K562 (cell line): ENCODE data around the gene CCT8L2. TPM values are rescaled to one million over a fixed set of nuclear protein-coding genes. Genes with fewer than 3 reads are reported as not detected.
A peak's percentile ranks its signal among the peaks of the same experiment; 100 is the strongest.

Source experiments
- CHD1 ChIP-seq: fragments of 200-600 bp; sonication (generic); IDR thresholded peaks from one replicate; pipeline ENCODE4 v1.6.1; 2012; ENCODE audit warnings: mild to moderate bottlenecking, moderate library complexity, low read length, inconsistent platforms
- EP400 ChIP-seq: fragments of 450-650 bp; IDR thresholded peaks from 2 replicates; pipeline ENCODE4 v1.6.1; 2017; ENCODE audit warnings: antibody characterized with exemption, mild to moderate bottlenecking, moderate library complexity
- ETV5 ChIP-seq: sonication (generic); formaldehyde crosslinking; IDR thresholded peaks from 2 replicates; pipeline ENCODE4 v1.4.0; 2020; ENCODE audit warnings: low read depth, mild to moderate bottlenecking, missing genetic modification reagents
- FOXK2 ChIP-seq, 2 experiments: fragments of 450-650 bp; IDR thresholded peaks in 1 of 2; conservative IDR thresholded peaks in 1 of 2; 2 replicates each; pipeline ENCODE4 v1.6.1; 2016; ENCODE audit warnings: low read depth in 2 of 2, mild to moderate bottlenecking in 1 of 2
- HDAC1 ChIP-seq, 2 experiments: fragments of 450-650 bp; IDR thresholded peaks; 2 replicates each; pipeline ENCODE4 v1.6.1; 2016 to 2017; ENCODE audit warnings: inconsistent platforms in 1 of 2, mild to moderate bottlenecking in 1 of 2, moderate library complexity in 1 of 2
- JUN ChIP-seq, 2 experiments: sonication (generic) in 1 of 2; formaldehyde crosslinking in 1 of 2; IDR thresholded peaks; 2 replicates each; pipeline versions ENCODE4 v1.6.1 to v1.8.0; 2012 to 2022; ENCODE audit warnings: borderline replicate concordance in 2 of 2, mild to moderate bottlenecking in 2 of 2, improper control_type of control experiment in 1 of 2, low read depth in 1 of 2, low read length in 1 of 2, missing genetic modification reagents in 1 of 2
- MED1 ChIP-seq: sonication (generic); formaldehyde crosslinking; IDR thresholded peaks from 2 replicates; pipeline ENCODE4 v1.8.1; 2023; ENCODE audit warnings: missing genetic modification reagents, borderline replicate concordance
- MIER1 ChIP-seq: fragments of 450-650 bp; IDR thresholded peaks from 2 replicates; pipeline ENCODE4 v1.6.1; 2016; ENCODE audit warnings: antibody characterized with exemption, mild to moderate bottlenecking, low read depth
- POLR2G ChIP-seq: fragments of 200-400 bp; formaldehyde crosslinking; IDR thresholded peaks from 2 replicates; pipeline ENCODE4 v1.6.1; 2017; ENCODE audit warnings: low read depth, mild to moderate bottlenecking, antibody characterized with exemption, low read length, moderate library complexity
- SETDB1 ChIP-seq: IDR thresholded peaks from one replicate; pipeline ENCODE4 v1.6.1; 2012; ENCODE audit warnings: low read length, control low read depth, inconsistent platforms
- SMARCC2 ChIP-seq: fragments of 450-650 bp; IDR thresholded peaks from 2 replicates; pipeline ENCODE4 v1.6.1; 2017; ENCODE audit warnings: antibody characterized with exemption, moderate library complexity, mild to moderate bottlenecking, low read depth
- TAF7 ChIP-seq: fragments of 450-650 bp; IDR thresholded peaks from 2 replicates; pipeline ENCODE4 v1.6.1; 2016; ENCODE audit warnings: missing genetic modification characterization, missing compliant biosample characterization
- polyA plus RNA-seq, 8 experiments: library from polyadenylated mRNA; depleted of rRNA in 4 of 8; stranded (reverse) in 5 of 8; unstranded in 3 of 8; fragments of >200 nt; fragmentation: Nextera tagmentation in 2 of 8; fragmentation: Illumina TruSeq in 1 of 8; extraction: Ambion mirVana in 2 of 8; extraction: Trizol in 1 of 8; gene quantifications; 2 replicates each; pipeline versions ENCODE4 v1.2.1 to v1.2.3, GENCODE V29; 2011 to 2014; ENCODE audit warnings: inconsistent platforms in 1 of 8, missing spikeins in 1 of 8
- total RNA-seq, 7 experiments: library from RNA; depleted of rRNA in 6 of 7; stranded (reverse); fragments of >200 nt in 6 of 7; fragmentation: Illumina TruSeq in 2 of 7; extraction: Trizol in 2 of 7; gene quantifications; 2 replicates each; pipeline versions ENCODE4 v1.2.1 to v1.2.3, GENCODE V29; 2011 to 2021; ENCODE audit warnings: low replicate concordance in 1 of 7
- TF ChIP-seq, protein P1 (sequence below): fragments of 250-450 bp; sonication (Bioruptor Pico); IDR thresholded peaks from 2 replicates; pipeline ENCODE4 v1.8.0; 2022; ENCODE audit warnings: inconsistent platforms, mild to moderate bottlenecking, moderate library complexity, borderline replicate concordance
- TF ChIP-seq, protein P2 (sequence below): fragments of 450-650 bp; IDR thresholded peaks from 2 replicates; pipeline ENCODE4 v1.6.1; 2014; ENCODE audit warnings: low read depth, mild to moderate bottlenecking, moderate library complexity, borderline replicate concordance
- TF ChIP-seq, protein P3 (sequence below): sonication (generic); formaldehyde crosslinking; IDR thresholded peaks from 2 replicates; pipeline ENCODE4 v1.8.0; 2022; ENCODE audit warnings: mild to moderate bottlenecking, low read depth, missing genetic modification reagents
- TF ChIP-seq, protein P4 (sequence below): fragments of 150-350 bp; IDR thresholded peaks from 2 replicates; pipeline ENCODE4 v1.6.1; 2014; ENCODE audit warnings: low read depth, mild to moderate bottlenecking, low read length, borderline replicate concordance
- TF ChIP-seq, protein P5 (sequence below): fragments of 450-650 bp; IDR thresholded peaks from 2 replicates; pipeline ENCODE4 v1.7.1; 2018; ENCODE audit warnings: mild to moderate bottlenecking, low read depth; ENCODE audit not compliant: partially characterized antibody

Gene CCT8L2
- total and polyA plus RNA-seq, 9 of the 15 experiments (the other 6 are each of a cell fraction or from before 2014, with no cell fraction given) = 0.13 TPM; not detected in 8

DNA sequence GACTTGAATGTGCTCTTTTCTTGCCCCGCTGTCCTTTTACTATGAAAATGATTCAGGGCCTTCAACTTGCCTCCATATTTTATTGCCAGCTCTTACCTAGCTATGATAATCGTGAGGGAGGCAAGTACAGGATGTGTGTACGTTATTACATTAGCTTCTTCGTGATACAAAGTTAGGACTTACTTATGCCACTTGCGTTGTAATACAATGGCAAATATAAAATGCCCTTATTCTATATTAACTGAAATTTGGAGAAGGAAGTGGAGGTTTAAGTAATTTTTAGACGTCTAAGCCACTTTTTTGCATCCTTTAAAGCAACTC is 10.8 kb upstream of the CCT8L2 start (continued):
- TF ChIP-seq FOXK2 (conservative IDR thresholded peaks at IDR 0.05 in 1 of 2, IDR thresholded peaks at IDR 0.05 in 1 of 2; ENCODE audit: low read depth in 2 of 2) (0 out of 4 replicates have a peak, but pooled peaks of 1 of the 2 experiments have one; percentile 3), MIER1 (no peak), CHD1 (peak; percentile 12), SMARCC2 (no peak), TAF7 (no peak), MED1 (CRISPR knock-in tag) (no peak), ETV5 (CRISPR knock-in tag) (no peak), HDAC1 (IDR thresholded peaks at IDR 0.05) (no peak), JUN (IDR thresholded peaks at IDR 0.05; ENCODE audit: borderline replicate concordance, low read depth, low read length) (no peak), JUN (CRISPR knock-in tag; IDR thresholded peaks at IDR 0.05; ENCODE audit: borderline replicate concordance) (no peak), EP400 (no peak), SETDB1 (no peak), POLR2G (no peak)
- TF ChIP-seq, protein P1, sequence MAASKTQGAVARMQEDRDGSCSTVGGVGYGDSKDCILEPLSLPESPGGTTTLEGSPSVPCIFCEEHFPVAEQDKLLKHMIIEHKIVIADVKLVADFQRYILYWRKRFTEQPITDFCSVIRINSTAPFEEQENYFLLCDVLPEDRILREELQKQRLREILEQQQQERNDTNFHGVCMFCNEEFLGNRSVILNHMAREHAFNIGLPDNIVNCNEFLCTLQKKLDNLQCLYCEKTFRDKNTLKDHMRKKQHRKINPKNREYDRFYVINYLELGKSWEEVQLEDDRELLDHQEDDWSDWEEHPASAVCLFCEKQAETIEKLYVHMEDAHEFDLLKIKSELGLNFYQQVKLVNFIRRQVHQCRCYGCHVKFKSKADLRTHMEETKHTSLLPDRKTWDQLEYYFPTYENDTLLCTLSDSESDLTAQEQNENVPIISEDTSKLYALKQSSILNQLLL = no peak
- TF ChIP-seq, protein P2, sequence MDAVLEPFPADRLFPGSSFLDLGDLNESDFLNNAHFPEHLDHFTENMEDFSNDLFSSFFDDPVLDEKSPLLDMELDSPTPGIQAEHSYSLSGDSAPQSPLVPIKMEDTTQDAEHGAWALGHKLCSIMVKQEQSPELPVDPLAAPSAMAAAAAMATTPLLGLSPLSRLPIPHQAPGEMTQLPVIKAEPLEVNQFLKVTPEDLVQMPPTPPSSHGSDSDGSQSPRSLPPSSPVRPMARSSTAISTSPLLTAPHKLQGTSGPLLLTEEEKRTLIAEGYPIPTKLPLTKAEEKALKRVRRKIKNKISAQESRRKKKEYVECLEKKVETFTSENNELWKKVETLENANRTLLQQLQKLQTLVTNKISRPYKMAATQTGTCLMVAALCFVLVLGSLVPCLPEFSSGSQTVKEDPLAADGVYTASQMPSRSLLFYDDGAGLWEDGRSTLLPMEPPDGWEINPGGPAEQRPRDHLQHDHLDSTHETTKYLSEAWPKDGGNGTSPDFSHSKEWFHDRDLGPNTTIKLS = no peak
- TF ChIP-seq, protein P3, sequence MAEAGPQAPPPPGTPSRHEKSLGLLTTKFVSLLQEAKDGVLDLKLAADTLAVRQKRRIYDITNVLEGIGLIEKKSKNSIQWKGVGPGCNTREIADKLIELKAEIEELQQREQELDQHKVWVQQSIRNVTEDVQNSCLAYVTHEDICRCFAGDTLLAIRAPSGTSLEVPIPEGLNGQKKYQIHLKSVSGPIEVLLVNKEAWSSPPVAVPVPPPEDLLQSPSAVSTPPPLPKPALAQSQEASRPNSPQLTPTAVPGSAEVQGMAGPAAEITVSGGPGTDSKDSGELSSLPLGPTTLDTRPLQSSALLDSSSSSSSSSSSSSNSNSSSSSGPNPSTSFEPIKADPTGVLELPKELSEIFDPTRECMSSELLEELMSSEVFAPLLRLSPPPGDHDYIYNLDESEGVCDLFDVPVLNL (CRISPR knock-in tag) = no peak
- TF ChIP-seq, protein P4, sequence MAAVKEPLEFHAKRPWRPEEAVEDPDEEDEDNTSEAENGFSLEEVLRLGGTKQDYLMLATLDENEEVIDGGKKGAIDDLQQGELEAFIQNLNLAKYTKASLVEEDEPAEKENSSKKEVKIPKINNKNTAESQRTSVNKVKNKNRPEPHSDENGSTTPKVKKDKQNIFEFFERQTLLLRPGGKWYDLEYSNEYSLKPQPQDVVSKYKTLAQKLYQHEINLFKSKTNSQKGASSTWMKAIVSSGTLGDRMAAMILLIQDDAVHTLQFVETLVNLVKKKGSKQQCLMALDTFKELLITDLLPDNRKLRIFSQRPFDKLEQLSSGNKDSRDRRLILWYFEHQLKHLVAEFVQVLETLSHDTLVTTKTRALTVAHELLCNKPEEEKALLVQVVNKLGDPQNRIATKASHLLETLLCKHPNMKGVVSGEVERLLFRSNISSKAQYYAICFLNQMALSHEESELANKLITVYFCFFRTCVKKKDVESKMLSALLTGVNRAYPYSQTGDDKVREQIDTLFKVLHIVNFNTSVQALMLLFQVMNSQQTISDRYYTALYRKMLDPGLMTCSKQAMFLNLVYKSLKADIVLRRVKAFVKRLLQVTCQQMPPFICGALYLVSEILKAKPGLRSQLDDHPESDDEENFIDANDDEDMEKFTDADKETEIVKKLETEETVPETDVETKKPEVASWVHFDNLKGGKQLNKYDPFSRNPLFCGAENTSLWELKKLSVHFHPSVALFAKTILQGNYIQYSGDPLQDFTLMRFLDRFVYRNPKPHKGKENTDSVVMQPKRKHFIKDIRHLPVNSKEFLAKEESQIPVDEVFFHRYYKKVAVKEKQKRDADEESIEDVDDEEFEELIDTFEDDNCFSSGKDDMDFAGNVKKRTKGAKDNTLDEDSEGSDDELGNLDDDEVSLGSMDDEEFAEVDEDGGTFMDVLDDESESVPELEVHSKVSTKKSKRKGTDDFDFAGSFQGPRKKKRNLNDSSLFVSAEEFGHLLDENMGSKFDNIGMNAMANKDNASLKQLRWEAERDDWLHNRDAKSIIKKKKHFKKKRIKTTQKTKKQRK = no peak
- TF ChIP-seq, protein P5, sequence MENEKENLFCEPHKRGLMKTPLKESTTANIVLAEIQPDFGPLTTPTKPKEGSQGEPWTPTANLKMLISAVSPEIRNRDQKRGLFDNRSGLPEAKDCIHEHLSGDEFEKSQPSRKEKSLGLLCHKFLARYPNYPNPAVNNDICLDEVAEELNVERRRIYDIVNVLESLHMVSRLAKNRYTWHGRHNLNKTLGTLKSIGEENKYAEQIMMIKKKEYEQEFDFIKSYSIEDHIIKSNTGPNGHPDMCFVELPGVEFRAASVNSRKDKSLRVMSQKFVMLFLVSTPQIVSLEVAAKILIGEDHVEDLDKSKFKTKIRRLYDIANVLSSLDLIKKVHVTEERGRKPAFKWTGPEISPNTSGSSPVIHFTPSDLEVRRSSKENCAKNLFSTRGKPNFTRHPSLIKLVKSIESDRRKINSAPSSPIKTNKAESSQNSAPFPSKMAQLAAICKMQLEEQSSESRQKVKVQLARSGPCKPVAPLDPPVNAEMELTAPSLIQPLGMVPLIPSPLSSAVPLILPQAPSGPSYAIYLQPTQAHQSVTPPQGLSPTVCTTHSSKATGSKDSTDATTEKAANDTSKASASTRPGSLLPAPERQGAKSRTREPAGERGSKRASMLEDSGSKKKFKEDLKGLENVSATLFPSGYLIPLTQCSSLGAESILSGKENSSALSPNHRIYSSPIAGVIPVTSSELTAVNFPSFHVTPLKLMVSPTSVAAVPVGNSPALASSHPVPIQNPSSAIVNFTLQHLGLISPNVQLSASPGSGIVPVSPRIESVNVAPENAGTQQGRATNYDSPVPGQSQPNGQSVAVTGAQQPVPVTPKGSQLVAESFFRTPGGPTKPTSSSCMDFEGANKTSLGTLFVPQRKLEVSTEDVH = no peak
